ENCODE results near the gene SET.

The SET gene

DNA sequence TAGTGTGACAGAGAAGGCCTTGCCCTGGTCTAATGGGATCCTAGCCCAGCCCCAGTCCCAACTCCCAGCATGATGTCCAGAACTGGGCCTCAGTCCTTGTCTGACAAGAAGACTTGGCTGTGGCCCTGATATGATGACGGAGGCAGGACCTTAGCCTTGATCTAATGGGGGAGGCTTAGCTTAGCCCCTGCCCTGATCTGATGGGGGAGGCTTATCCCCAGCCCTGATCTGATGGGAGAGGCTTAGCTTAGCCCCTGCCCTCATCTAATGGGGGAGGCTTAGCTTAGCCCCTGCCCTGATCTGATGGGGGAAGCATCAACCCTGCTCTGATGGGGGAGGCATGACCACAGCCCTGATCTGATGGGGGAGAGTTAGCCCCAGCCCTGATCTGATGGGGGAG lies 17.0 kb downstream of the SET start:
- Histone ChIP-seq H3K27me3 (ENCODE audit: low read length) (no peaks in the 10 kb centered on the region), H3K9ac (ENCODE audit: low read length) (no peak overlapping the region), H3K4me3 (ENCODE audit: insufficient read depth, low read length, poor library complexity, severe bottlenecking) (no peak overlapping the region), H3F3A (ENCODE audit: insufficient read depth) (no peaks in the 10 kb centered on the region), H3K36me3 (ENCODE audit: low read length) (no peaks in the 10 kb centered on the region), H3K9me3 (ENCODE audit: insufficient read depth, low read length) (no peaks in the 10 kb centered on the region), H3K27ac (ENCODE audit: low read depth, low read length) (no peak overlapping the region), H3K79me2 (ENCODE audit: insufficient read depth, low read length) (peaks cover 9% of the 10 kb centered on the region; the same call in 1 of the 2 replicates), H4K20me1 (ENCODE audit: low read depth, low read length) (no peaks in the 10 kb centered on the region), H3K9me2 (replicated peaks; ENCODE audit: insufficient read depth, low read length) (no peaks in the 10 kb centered on the region), H3K4me2 (ENCODE audit: low read depth, low read length, poor library complexity, severe bottlenecking) (no peak overlapping the region), H2AFZ (ENCODE audit: low read depth, low read length, severe bottlenecking) (no peak overlapping the region)
- no peak for TF ChIP-seq EZH2phosphoT487 (conservative IDR thresholded peaks at IDR 0.05; ENCODE audit: low read length)
- TF ChIP-seq, protein P1, sequence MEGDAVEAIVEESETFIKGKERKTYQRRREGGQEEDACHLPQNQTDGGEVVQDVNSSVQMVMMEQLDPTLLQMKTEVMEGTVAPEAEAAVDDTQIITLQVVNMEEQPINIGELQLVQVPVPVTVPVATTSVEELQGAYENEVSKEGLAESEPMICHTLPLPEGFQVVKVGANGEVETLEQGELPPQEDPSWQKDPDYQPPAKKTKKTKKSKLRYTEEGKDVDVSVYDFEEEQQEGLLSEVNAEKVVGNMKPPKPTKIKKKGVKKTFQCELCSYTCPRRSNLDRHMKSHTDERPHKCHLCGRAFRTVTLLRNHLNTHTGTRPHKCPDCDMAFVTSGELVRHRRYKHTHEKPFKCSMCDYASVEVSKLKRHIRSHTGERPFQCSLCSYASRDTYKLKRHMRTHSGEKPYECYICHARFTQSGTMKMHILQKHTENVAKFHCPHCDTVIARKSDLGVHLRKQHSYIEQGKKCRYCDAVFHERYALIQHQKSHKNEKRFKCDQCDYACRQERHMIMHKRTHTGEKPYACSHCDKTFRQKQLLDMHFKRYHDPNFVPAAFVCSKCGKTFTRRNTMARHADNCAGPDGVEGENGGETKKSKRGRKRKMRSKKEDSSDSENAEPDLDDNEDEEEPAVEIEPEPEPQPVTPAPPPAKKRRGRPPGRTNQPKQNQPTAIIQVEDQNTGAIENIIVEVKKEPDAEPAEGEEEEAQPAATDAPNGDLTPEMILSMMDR (IDR thresholded peaks at IDR 0.05; ENCODE audit: insufficient read depth, low read length, poor library complexity, severe bottlenecking) = no peak

DNA sequence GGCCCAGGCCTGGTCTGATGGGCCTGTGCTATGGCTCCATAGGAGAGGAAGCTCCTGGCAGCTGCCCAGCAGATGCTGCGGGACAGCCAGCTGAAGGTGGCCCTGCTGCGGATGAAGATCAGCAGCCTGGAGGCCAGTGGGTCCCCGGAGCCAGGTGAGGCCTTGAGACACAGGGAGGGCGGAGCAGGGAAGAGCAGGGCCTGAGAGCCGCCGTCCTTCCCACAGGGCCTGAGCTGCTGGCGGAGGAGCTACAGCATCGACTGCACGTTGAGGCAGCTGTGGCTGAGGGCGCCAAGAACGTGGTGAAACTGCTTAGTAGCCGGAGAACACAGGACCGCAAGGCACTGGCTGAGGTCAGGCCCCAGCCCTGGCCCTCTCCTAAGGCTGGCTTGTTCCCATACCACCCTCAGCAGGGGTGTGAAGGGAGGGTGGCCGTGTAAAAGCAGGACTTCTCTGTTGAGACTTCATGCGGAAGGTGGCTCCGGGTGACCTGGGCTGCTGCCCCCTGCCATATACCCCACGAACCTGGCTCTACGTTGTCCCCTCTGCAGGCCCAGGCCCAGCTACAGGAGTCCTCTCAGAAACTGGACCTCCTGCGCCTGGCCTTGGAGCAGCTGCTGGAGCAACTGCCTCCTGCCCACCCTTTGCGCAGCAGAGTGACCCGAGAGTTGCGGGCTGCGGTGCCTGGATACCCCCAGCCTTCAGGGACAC lies 17.8 kb downstream of the SET start:
- no peak overlapping the region for H3K27ac ChIP-seq (ENCODE audit: low read depth, low read length)
- no peaks in the 10 kb centered on the region for H3K27me3 ChIP-seq (ENCODE audit: low read length)
- no peak overlapping the region for H3K4me3 ChIP-seq (ENCODE audit: insufficient read depth, low read length, poor library complexity, severe bottlenecking)
- no peak for TF ChIP-seq EZH2phosphoT487 (conservative IDR thresholded peaks at IDR 0.05; ENCODE audit: low read length)
- TF ChIP-seq, protein P1 (IDR thresholded peaks at IDR 0.05; ENCODE audit: insufficient read depth, low read length, poor library complexity, severe bottlenecking) = no peak
- H2AFZ ChIP-seq (ENCODE audit: low read depth, low read length, severe bottlenecking) = no peak overlapping the region
- no peaks in the 10 kb centered on the region for H3K9me2 ChIP-seq (replicated peaks; ENCODE audit: insufficient read depth, low read length)
- no peaks in the 10 kb centered on the region for H3F3A ChIP-seq (ENCODE audit: insufficient read depth)
- no peaks in the 10 kb centered on the region for H3K9me3 ChIP-seq (ENCODE audit: insufficient read depth, low read length)
- H4K20me1 ChIP-seq (ENCODE audit: low read depth, low read length) = no peaks in the 10 kb centered on the region
- no peak overlapping the region for H3K4me2 ChIP-seq (ENCODE audit: low read depth, low read length, poor library complexity, severe bottlenecking)
- H3K79me2 ChIP-seq (ENCODE audit: insufficient read depth, low read length) = peaks cover 9% of the 10 kb centered on the region; the same call in 1 of the 2 replicates
- no peak overlapping the region for H3K9ac ChIP-seq (ENCODE audit: low read length)
- no peaks in the 10 kb centered on the region for H3K36me3 ChIP-seq (ENCODE audit: low read length)

DNA sequence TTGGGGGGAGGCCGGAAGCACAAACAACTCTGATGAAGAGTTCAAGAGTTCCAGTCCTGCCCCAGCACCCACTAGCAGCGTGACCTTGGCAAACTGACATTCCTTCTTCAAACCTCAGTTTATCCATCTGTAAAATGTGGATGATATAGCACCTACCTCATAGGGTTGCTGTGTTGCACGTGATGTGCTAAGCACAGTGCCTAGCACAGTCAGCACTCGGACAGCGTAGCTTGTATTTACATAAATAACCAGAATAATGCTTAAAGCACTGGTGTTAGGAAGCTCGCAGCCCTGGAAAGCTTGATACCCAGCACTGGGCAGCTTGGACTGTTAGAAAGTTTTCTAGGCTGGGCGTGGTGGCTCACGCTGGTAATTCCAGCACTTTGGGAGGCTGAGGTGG lies 18.4 kb downstream of the SET start:
- Histone ChIP-seq H4K20me1 (ENCODE audit: low read depth, low read length) (no peaks in the 10 kb centered on the region), H3K27me3 (ENCODE audit: low read length) (no peaks in the 10 kb centered on the region), H3K79me2 (ENCODE audit: insufficient read depth, low read length) (peaks cover 9% of the 10 kb centered on the region; the same call in 1 of the 2 replicates), H3K9me3 (ENCODE audit: insufficient read depth, low read length) (no peaks in the 10 kb centered on the region), H3K9me2 (replicated peaks; ENCODE audit: insufficient read depth, low read length) (no peaks in the 10 kb centered on the region), H3K4me3 (ENCODE audit: insufficient read depth, low read length, poor library complexity, severe bottlenecking) (no peak overlapping the region), H2AFZ (ENCODE audit: low read depth, low read length, severe bottlenecking) (no peak overlapping the region), H3K36me3 (ENCODE audit: low read length) (no peaks in the 10 kb centered on the region), H3K9ac (ENCODE audit: low read length) (no peak overlapping the region), H3K27ac (ENCODE audit: low read depth, low read length) (no peak overlapping the region), H3F3A (ENCODE audit: insufficient read depth) (no peaks in the 10 kb centered on the region), H3K4me2 (ENCODE audit: low read depth, low read length, poor library complexity, severe bottlenecking) (no peak overlapping the region)
- TF ChIP-seq, protein P1 (IDR thresholded peaks at IDR 0.05; ENCODE audit: insufficient read depth, low read length, poor library complexity, severe bottlenecking) = no peak
- no peak for TF ChIP-seq EZH2phosphoT487 (conservative IDR thresholded peaks at IDR 0.05; ENCODE audit: low read length)

Measured in SU-DHL-6 (cell line).